SU-DHL-6 (cell line): ENCODE data around the gene STIM2.

Experiments
- H2AFZ ChIP-seq: fragments of 200-600 bp; sonication (generic); 2 replicates; pipeline ENCODE4 v1.6.1; 2014; ENCODE audit warnings: low read depth, mild to moderate bottlenecking, moderate library complexity, mixed read lengths, antibody characterized with exemption, low read length; ENCODE audit not compliant: severe bottlenecking
- H3F3A ChIP-seq: fragments of 200-600 bp; shearing (Covaris generic); 2 replicates; pipeline ENCODE4 v1.6.0; 2016; ENCODE audit warnings: antibody characterized with exemption, mild to moderate bottlenecking; ENCODE audit not compliant: insufficient read depth
- H3K27ac ChIP-seq: fragments of 200-600 bp; sonication (generic); 2 replicates; pipeline ENCODE4 v1.5.1; 2016; ENCODE audit warnings: low read depth, mild to moderate bottlenecking, low read length, moderate library complexity, mixed read lengths
- H3K27me3 ChIP-seq: fragments of 200-600 bp; sonication (generic), shearing (Covaris generic); 2 replicates; pipeline ENCODE4 v1.6.0; 2014; ENCODE audit warnings: mild to moderate bottlenecking, low read length
- H3K36me3 ChIP-seq: fragments of 200-600 bp; sonication (generic); 2 replicates; pipeline ENCODE4 v1.6.1; 2014; ENCODE audit warnings: mild to moderate bottlenecking, low read length, mixed read lengths
- H3K4me2 ChIP-seq: fragments of 300-600, 200-600 bp; shearing (Covaris generic), sonication (generic); 2 replicates; pipeline ENCODE4 v1.6.0; 2014; ENCODE audit warnings: low read length, low read depth, mild to moderate bottlenecking; ENCODE audit not compliant: poor library complexity, severe bottlenecking
- H3K4me3 ChIP-seq: fragments of 200-600 bp; sonication (generic); 2 replicates; pipeline ENCODE4 v1.5.1; 2014; ENCODE audit warnings: antibody characterized with exemption, low read length, mild to moderate bottlenecking, mixed read lengths; ENCODE audit not compliant: insufficient read depth, poor library complexity, severe bottlenecking
- H3K79me2 ChIP-seq: fragments of 200-600 bp; sonication (generic); 2 replicates; pipeline ENCODE4 v1.6.1; 2014; ENCODE audit warnings: mild to moderate bottlenecking, low read length, moderate library complexity; ENCODE audit not compliant: insufficient read depth
- H3K9ac ChIP-seq: fragments of 200-600 bp; sonication (generic); 2 replicates; pipeline ENCODE4 v1.7.0; 2014; ENCODE audit warnings: mild to moderate bottlenecking, low read length
- H3K9me2 ChIP-seq: fragments of 200-600 bp; sonication (generic); replicated peaks from 2 replicates; pipeline ENCODE4 v1.6.1; 2014; ENCODE audit warnings: low read length; ENCODE audit not compliant: insufficient read depth
- H3K9me3 ChIP-seq: fragments of 200-600 bp; sonication (generic); 2 replicates; pipeline ENCODE4 v1.6.1; 2014; ENCODE audit warnings: low read length, mixed read lengths; ENCODE audit not compliant: insufficient read depth
- H4K20me1 ChIP-seq: fragments of 200-600 bp; sonication (generic); 2 replicates; pipeline ENCODE4 v1.6.1; 2014; ENCODE audit warnings: low read depth, mild to moderate bottlenecking, antibody characterized with exemption, low read length, moderate library complexity, mixed read lengths
- EZH2phosphoT487 ChIP-seq: fragments of 200-600 bp; sonication (generic), shearing (Covaris generic); conservative IDR thresholded peaks from 2 replicates; pipeline ENCODE4 v1.6.1; 2018; ENCODE audit warnings: mild to moderate bottlenecking, antibody characterized with exemption, low read length, moderate library complexity, mixed read lengths
- TF ChIP-seq, protein P1 (sequence below): fragments of 200-600 bp; sonication (generic); IDR thresholded peaks from one replicate; pipeline ENCODE4 v1.5.1; 2017; ENCODE audit warnings: antibody characterized with exemption, mild to moderate bottlenecking, low read length, moderate library complexity; ENCODE audit not compliant: insufficient read depth, poor library complexity, severe bottlenecking

Gene STIM2

DNA sequence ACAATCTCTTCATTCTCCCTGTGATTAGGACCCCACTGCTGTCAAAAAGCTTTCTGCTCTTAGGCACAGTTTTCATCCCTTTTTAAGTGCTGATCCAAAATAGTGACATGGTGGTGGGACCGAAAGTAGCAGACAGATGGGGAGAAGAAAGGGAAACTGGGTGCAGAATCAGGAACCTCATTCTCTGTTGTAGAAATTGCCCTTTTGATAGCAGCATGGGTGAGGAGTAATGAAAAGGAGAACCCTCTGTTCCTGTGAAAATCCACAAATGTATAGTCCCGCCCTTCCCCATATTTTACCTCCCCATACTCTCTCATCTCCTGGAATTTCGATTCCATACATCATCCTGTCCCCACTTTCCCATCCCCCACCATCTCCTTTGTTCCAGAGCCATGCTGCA, 126.5 kb downstream of the STIM2 start:
- H3K4me2 ChIP-seq: peak overlapping the region; percentile 54
- TF ChIP-seq, protein P1, sequence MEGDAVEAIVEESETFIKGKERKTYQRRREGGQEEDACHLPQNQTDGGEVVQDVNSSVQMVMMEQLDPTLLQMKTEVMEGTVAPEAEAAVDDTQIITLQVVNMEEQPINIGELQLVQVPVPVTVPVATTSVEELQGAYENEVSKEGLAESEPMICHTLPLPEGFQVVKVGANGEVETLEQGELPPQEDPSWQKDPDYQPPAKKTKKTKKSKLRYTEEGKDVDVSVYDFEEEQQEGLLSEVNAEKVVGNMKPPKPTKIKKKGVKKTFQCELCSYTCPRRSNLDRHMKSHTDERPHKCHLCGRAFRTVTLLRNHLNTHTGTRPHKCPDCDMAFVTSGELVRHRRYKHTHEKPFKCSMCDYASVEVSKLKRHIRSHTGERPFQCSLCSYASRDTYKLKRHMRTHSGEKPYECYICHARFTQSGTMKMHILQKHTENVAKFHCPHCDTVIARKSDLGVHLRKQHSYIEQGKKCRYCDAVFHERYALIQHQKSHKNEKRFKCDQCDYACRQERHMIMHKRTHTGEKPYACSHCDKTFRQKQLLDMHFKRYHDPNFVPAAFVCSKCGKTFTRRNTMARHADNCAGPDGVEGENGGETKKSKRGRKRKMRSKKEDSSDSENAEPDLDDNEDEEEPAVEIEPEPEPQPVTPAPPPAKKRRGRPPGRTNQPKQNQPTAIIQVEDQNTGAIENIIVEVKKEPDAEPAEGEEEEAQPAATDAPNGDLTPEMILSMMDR: no peak
- no peak for TF ChIP-seq EZH2phosphoT487
- H3K27me3 ChIP-seq: no peaks in the 10 kb centered on the region
- peak overlapping the region; percentile 65 for H3K27ac ChIP-seq
- H3K9ac ChIP-seq: no peak overlapping the region
- 0 out of 2 replicates have a peak, but pooled peaks cover 3% of the 10 kb centered on the region for H4K20me1 ChIP-seq
- H3K79me2 ChIP-seq: peaks cover 87% of the 10 kb centered on the region
- H3K4me3 ChIP-seq: no peak overlapping the region
- no peaks in the 10 kb centered on the region for H3K9me3 ChIP-seq
- peaks cover 52% of the 10 kb centered on the region for H3F3A ChIP-seq
- H3K36me3 ChIP-seq: peaks cover 13% of the 10 kb centered on the region
- H3K9me2 ChIP-seq: no peaks in the 10 kb centered on the region
- H2AFZ ChIP-seq: no peak overlapping the region

DNA sequence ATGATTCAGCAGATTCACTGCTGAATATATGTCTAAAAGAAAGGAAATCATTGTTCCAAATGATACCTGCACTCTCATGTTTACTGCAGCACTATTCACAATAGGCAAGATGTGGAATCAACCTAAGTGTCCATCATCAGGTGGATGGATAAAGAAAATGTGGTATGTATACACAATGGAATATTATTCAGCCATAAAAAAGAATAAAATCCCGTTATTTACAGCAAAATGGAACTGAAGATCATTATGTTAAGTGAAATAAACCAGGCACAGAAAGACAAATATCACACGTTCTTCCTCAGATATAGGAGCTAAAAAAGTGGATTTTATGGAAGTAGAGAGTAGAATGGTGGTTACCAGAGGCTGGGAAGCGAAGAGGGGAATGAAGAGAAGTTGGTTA, 130.4 kb downstream of the STIM2 start:
- no peak overlapping the region for H3K4me3 ChIP-seq
- H3K27ac ChIP-seq: peak overlapping the region; percentile 97
- peaks cover 23% of the 10 kb centered on the region for H3K36me3 ChIP-seq
- TF ChIP-seq, protein P1: no peak
- no peak for TF ChIP-seq EZH2phosphoT487
- H3K9me2 ChIP-seq: no peaks in the 10 kb centered on the region
- peak overlapping the region; percentile 92 for H3K4me2 ChIP-seq
- H3K9ac ChIP-seq: no peak overlapping the region
- peaks cover 70% of the 10 kb centered on the region for H3K79me2 ChIP-seq
- H4K20me1 ChIP-seq: no peaks in the 10 kb centered on the region
- no peaks in the 10 kb centered on the region for H3K9me3 ChIP-seq
- peaks cover 50% of the 10 kb centered on the region for H3F3A ChIP-seq
- no peaks in the 10 kb centered on the region for H3K27me3 ChIP-seq
- H2AFZ ChIP-seq: no peak overlapping the region

DNA sequence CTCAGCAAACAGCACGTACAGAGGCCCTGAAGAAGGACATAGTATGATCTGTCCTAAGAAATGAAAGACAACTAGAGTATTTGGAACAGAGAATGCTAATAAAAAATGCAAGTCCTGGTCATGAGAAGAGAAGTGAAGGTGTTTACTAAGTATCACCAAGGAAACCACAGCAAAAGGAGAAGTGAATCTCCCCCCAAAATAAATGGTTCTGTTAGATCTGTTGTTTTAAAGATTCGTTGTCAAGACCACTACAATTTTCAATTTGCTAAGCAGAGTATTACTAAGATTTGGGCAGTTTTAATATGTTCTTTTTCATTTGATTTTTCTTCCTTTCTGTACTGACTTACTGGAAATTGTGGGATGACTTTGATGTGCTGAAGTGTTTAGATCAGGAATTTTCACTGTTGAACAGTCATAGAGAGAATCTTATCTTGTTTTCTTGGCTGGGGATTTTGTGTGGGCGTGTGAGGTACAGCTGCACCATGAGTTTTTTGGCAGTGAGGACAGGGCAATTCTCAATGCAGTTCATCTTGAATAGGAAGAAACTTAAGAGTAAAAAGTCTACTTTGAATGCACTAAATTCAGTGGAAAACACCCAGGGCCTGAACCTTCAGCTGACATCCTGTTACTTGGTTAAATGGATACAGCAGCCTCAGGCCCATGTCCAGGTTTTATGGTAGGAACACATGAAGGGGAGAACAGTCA, 132.2 kb downstream of the STIM2 start:
- Histone ChIP-seq H4K20me1 (no peaks in the 10 kb centered on the region), H3F3A (peaks cover 50% of the 10 kb centered on the region), H3K4me3 (peak overlapping the region; percentile 42), H3K4me2 (peak overlapping the region; percentile 92), H3K79me2 (peaks cover 62% of the 10 kb centered on the region), H3K9me2 (no peaks in the 10 kb centered on the region), H3K27ac (peak overlapping the region; percentile 97), H2AFZ (no peak overlapping the region), H3K36me3 (peaks cover 27% of the 10 kb centered on the region), H3K9ac (peak overlapping the region; percentile 38), H3K9me3 (no peaks in the 10 kb centered on the region), H3K27me3 (no peaks in the 10 kb centered on the region)
- TF ChIP-seq EZH2phosphoT487: no peak
- TF ChIP-seq, protein P1: no peak
